Measurements from ENCODE around the gene MRPL40.

- no peak for TF ChIP-seq POLR2AphosphoS5 (IDR thresholded peaks at IDR 0.05; ENCODE audit: low read depth, low read length)
- no peak for TF ChIP-seq CTCF (IDR thresholded peaks at IDR 0.05 in 2 of 3, conservative IDR thresholded peaks at IDR 0.05 in 1 of 3; ENCODE audit: borderline replicate concordance in 1 of 3, insufficient read depth in 1 of 3, low read depth in 2 of 3, low read length in 2 of 3)
- no peak for TF ChIP-seq POLR2A (IDR thresholded peaks at IDR 0.05; ENCODE audit: borderline replicate concordance, extremely low read depth, insufficient read depth, insufficient read length)
- no peak for TF ChIP-seq EZH2phosphoT487 (IDR thresholded peaks at IDR 0.05; ENCODE audit: borderline replicate concordance)
- no peak for TF ChIP-seq JUND (IDR thresholded peaks at IDR 0.05)
- no peak for TF ChIP-seq ZNF274 (IDR thresholded peaks at IDR 0.05; ENCODE audit: low read depth, low read length)
- TF ChIP-seq ZFX (IDR thresholded peaks at IDR 0.05), result no peak
- TF ChIP-seq TCF7L2 (IDR thresholded peaks at IDR 0.05; ENCODE audit: borderline replicate concordance, extremely low read depth, insufficient read depth, insufficient read length), result no peak
- TF ChIP-seq SIN3A (IDR thresholded peaks at IDR 0.05; ENCODE audit: low read depth), result no peak
- TF ChIP-seq EZH2 (IDR thresholded peaks at IDR 0.05), result no peak
- no peak for TF ChIP-seq RAD21 (IDR thresholded peaks at IDR 0.05; ENCODE audit: low read depth)
- no peak for TF ChIP-seq EGR1 (IDR thresholded peaks at IDR 0.05; ENCODE audit: low read depth)
- TF ChIP-seq MAX (IDR thresholded peaks at IDR 0.05), result no peak
These were observed 13.3 kb upstream of the MRPL40 start for GRCh38 chr22:19419086-19419463.
